Measurements from ENCODE around the gene RCC2.
"Not testable (repeated sequence)": the region's sequence is repeated elsewhere in the genome, so short reads cannot be mapped to it uniquely, and the experiment has no call there.

The RCC2 gene
- 154 to 169 reads per million in 2 donors for total RNA-seq

DNA sequence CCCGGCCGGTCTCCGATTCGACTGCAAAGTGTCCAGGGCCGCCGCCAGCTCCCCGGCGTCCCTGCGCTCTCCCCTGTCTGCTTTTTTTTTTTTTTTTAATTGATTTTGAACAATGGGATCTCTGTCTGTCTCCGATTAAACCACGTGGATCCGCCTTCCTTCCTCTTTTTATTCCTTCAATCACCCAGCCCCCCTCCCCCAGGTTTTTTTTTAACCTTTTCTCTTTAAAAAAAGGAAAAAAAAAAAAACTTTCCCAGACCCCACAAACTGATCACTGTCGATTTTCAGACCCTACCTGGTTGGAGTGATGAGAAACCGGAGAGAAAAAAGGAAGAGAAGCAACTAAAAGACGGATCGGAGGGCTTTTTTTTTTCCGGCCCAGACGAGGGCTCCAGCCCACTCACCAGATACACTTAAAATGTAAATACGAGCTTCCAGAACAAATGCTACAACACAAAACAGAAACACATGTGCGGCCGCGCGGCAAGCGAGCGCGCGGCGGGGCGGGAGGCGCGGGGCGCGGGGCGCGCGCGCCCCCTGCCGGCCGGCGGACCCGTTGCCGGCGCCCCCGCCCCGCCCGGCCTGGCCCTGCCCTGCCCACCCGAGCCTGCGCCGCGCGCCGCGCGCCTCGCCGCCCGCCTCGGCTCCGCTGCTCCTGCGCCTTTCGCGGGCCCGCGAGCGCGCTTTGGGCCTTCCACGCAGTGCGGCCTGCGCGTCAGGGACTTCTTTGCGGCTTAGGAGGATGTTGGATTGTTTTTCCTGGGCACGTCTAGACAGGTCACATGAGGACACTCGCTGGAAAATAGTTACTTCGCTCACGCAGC, at the start of gene RCC2:
TSS of gene RCC2 (minus strand) at position 428 of the 824 bp plus-strand sequence. CDS start 1,163 bp downstream, outside the sequence.
- DNase-seq = peak; percentile 64

DNA sequence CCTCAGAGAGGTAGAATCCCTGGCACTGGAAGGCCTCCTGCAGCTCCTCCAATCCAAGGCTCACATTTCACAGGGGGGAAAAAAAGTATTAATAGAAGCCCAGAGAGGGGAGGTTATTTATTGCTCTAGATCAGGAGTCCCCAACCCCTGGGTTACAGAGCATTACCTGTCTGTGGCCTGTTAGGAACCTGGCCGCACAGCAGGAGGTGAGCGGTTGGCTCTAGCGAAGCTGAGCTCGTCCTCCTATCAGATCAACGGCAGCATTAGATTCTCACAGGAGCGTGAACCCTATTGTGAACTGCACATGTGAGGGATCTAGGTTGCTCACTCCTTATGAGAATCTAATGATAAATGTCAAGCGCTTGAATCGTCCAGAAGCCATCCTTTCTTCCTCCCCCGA, 46.8 kb upstream of the RCC2 start:
- no peak for DNase-seq

DNA sequence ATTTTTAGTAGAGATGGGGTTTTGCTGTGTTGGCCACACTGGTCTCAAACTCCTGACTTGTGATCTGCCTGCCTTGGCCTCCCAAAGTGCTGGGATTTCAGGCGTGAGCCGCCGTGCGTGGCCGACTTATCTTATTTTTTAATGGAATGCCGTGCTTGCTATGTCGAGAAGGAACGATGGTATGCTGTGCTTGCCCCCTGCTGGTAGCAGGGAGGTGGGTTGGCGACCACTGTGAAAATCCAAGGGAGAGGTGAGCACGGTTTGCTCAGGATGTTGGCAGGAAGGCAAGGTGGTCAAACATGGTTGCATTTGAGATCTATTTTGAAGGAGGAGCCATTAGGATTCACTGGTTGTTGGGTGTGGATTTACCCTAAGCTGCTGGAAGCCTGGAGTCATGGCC, 45.8 kb upstream of the RCC2 start:
- DNase-seq = no peak

DNA sequence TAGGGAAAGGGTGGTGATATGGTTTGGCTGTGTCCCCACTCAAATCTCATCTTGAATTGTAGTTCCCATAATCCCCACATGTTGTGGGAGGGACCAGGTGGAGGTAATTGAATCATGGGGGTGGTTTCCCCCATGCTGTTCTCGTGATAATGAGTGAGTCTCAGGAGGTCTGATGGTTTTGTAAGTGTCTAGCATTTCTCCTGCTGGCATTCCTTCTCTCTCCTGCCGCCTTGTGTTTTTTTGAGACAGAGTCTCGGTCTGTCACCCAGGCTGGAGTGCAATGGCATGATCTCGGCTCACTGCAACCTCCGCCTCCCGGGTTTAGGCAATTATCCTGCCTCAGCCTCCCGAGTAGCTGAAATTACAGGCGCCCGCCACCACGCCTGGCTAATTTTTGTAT, 42.5 kb upstream of the RCC2 start:
- not testable (repeated sequence) for DNase-seq

DNA sequence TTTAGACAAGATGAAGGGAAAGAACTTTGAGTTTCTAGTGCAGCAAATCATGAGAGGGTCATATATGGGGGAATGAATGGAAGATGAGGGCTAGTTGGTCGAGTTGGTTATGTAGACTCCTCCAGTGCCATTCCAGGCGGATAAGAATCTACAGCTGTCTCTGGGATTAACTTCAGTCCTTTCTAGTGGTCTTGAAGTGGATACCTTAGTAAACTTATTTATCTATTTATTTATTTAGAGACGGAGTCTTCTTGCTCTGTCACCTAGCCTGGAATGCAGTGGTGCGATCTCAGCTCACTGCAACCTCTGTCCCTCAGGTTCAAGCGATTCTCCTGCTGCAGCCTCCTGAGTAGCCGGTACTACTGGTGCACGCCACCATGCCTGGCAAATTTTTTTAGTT, 41.4 kb upstream of the RCC2 start:
- DNase-seq = no peak

DNA sequence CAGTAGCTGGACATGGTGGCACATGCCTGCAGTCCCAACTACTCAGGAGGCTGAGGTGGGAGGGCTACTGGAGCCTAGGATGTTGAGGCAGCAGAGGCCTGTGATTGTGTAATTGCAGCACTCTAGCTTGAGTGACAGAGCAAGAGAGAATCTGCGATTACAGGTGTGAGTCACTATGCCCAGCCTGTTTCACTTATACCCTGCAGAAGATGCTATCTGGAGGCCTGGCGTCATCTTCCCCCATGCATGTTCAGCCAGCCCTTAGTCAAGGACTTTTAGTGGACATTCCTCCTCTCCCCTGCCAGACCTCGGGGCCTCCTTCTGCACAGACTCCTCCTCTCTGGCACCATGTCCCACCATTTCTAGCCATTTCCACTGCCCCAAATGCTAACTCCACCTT, 36.3 kb upstream of the RCC2 start:
- DNase-seq = no peak

DNA sequence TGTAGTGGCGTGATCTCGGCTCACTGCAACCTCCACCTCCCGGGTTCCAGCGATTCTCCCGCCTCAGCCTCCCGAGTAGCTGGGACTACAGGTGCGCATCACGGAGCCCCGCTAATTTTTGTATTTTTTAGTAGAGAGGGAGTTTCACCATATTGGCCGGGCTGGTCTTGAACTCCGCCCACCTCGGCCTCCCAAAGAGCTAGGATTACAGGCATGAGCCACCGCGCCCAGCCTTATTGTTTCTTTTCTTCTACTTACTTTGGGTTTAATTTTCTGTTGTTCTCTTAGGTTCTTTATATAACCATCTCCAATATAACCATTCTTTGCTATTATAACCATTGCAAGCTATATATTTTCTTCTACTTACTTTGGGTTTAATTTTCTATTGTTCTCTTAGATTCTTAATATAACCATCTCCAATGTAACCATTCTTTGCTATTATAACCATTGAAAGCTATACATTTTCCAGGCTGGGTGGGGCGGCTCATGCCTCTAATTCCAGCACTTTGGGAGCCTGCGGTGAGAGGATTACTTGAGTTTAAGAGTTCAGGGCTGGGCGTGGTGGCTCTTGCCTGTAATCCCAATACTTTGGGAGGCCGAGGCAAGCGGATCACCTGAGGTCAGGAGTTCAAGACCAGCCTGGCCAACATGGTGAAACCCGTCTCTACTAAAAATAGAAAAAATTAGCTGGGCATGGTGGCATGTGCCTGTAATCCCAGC, 35.5 kb upstream of the RCC2 start:
- not testable (repeated sequence) for DNase-seq

DNA sequence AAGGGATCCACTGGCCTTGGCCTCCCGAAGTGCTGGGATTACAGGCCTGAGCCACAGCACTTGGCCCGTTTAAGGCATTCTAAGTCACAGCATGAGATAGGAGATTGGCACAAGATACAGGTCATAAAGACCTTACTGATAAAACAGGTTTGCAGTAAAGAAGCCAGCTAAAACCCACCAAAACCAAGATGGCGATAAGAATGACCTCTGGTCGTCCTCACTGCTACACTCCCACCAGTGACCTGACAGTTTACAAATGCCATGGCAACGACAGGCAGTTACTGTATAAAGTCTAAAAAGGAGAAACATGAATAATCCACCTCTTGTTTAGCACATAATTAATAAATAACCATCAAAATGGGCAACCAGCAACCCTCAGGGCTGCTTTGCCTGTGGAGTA, 33.3 kb upstream of the RCC2 start:
- no peak for DNase-seq

DNA sequence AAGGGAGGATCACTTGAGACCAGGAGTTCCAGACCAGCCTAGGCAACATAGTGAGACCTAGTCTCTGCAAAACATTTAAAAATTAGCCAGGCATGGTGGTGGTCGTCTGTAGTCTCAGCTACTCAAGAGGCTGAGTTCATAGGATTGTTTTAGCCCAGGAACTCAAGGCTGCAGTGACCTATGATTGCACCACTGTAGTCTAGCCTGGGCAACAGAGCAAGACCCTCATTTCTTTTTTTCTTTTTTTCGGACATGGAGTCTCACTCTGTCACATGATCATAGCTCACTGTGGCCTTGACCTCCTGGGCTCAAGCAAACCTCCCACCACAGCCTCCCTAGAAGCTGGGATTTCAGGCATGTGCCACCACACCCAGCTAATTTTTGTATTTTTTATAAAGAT, 31.9 kb upstream of the RCC2 start:
- DNase-seq = no peak

DNA sequence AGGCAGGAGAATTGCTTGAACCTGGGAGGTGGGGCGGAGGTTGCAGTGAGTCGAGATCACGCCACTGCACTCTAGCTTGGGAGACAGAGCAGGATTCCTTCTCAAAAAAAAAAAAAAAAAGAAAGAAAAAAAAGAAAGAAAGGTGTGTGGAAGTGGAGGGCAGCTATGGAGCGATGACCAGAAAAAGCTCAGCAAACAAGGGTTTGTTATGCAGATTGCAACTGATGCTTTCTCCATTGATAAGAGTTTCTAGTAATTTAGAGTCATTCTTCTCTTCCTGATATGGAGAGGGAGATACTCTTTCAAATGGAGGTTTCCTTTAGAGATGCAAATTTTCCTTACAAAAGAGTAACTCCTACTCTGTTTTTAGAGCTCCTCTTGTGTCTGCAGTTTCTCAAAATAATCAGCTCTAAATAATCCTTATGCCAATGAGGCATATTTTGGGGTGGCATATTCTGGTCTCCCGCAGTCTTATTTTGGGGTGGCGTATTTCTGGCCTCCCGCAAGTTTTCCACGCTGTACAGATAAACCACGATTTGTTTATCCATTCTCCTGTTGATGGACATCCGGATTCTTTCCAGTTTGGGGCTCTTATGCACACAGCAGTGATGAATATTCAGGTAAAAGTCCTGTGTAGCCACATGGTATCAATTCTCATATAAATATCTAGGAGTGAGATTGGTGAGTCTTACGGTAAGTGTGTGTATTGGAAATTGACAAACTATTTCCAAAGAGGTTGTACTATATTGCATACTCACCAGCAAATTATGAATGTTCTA, 30.7 kb upstream of the RCC2 start:
- DNase-seq = no peak

DNA sequence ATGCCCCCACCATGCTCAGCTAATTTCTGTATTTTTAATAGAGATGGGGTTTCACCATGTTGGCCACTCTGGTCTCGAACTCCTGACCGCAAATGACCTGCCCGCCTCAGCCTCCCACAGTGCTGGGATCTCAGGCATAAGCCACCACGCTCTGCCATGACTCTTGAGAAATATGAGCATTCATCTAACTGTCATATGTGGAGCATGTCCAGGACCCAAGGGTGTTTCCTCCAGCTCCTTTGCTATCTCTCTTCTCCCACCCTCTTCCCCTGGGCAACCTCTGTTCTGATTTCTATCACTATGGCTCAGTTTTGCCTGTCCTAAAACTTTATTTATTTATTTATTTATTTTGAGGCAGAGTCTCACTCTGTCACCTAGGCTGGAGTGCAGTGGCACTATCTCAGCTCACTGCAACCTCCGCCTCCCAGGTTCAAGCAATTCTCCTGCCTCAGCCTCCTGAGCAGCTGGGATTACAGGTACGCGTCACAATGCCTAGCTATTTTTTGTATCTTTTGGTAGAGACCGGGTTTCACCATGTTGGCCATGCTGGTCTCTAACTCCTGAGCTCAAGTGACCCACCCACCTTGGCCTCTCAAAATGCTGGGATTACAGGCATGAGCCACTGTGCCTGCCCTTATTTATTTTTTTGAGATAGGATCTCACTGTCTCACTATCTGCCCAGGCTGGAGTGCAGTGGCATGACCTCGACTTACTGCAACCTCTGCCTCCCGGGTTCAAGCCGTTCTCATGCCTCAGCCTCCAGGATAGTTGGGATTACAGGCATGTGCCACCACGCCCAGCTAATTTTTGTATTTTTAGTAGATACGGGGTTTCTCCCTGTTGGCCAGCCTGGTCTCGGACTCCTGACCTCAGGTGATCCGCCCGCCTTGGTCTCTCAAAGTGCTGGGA, 29.1 kb upstream of the RCC2 start:
- not testable (repeated sequence) for DNase-seq

DNA sequence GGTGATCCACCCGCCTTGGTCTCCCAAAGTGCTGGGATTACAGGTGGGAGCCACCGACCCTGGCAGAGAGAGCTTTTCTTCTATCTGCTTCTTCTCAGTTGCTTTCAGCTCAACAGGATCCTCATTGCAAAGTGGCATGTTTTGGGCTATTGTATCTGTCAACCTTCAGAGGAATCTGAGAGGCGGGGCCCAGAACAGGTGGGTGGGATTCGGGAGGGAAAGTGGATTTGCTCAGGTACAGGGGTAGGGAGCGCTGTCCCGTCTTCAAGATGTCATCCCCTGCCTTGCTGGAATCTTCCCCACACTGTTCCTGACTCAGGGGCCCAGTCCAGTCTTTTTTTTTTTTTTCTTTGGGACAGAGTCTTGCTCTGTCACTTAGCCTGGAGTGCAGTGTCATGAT, 26.9 kb upstream of the RCC2 start:
- no peak for DNase-seq

DNA sequence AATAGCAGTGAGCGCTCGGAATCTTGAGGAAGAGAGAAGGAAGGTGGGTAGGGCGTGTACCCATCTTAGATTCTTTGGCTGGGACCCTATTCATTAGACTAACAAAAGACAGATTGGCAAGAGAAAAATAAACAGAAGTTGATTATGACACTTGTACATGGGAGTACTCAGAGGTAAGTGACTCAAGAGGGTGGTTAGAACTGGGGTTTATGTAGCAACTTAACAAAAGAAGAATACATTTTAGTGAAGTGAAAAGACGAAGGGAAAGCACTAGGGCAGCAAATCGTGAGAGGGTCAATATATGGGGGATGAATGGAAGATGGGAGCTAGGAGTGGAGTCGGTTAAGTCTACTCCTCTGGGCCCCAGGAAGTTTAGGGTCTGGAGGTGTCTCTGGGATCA, 25.8 kb upstream of the RCC2 start:
- DNase-seq = no peak

DNA sequence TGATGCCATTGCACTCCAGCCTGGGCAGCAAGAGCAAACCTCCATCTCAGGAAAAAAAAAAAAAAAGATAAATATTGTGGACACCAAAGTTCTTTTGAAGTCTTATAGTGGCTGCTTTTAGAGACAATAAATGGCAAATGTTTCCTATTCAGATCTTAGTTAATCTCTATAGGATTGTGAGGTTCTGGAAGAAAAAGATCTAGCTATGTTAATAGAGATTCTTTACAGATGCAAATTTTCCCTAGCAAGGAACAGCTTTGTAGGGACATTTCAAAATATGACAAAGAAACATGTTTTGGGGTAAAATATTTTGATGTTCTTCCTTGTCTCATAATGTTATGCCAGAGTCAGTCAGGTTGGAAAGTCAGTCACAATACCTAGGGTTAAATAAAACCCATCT, 24.5 kb upstream of the RCC2 start:
- DNase-seq = no peak

DNA sequence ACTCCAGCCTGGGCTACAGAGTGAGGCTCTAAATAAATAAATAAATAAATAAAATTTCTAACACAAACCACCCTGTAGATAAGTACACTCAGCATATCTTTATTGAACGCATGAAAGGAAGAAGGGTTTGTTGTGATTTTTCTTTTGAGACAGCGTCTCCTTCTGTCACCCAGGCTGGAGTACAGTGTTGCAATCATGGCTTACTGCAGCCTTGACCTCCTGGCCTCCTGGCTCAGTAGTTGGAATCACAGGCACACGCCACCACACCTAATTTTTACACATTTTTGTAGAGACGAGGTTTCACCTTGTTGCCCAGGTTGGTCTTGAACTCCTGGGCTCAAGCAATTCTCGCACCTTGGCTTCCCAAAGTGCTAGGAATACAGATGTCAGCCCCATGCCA, 23.2 kb upstream of the RCC2 start:
- DNase-seq = no peak

DNA sequence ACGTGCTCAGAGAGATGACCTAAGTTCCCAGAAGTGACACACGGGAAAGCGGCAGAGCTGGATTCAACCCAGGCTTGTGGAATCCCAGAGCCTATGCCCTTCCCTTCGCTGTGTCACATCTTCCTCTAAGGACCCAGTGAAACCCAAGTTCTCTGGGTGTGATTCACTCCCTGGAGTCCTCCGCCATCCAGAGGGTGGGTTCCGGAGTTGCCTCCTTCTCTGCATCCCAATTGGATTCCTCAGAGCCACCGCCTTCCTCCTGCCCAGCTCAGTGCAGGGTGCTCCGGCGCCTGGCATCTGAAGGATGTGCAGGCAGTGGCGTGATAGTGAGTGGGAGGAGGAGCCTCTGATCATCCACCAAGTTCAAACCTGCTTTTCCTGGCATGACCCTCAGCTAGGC, 20.7 kb upstream of the RCC2 start:
- no peak for DNase-seq

DNA sequence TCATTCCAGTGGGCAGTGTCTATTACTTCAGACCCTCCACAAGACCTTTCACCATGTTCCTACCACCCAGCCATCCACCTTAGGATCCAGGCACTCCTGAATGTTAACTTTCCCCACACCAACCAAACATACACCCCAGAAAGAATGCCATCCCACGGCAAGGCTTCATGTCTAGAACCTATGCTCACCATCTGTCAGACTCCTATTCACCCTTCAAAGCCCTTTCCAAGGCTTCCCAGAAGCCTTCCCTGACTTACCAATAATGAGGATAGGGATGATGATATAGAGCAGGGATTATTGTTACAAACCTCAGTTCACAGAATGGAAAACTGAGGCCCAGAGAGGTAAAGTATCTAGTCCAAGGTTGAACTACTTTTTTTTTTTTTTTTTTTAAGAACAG, 19.3 kb upstream of the RCC2 start:
- DNase-seq = no peak

DNA sequence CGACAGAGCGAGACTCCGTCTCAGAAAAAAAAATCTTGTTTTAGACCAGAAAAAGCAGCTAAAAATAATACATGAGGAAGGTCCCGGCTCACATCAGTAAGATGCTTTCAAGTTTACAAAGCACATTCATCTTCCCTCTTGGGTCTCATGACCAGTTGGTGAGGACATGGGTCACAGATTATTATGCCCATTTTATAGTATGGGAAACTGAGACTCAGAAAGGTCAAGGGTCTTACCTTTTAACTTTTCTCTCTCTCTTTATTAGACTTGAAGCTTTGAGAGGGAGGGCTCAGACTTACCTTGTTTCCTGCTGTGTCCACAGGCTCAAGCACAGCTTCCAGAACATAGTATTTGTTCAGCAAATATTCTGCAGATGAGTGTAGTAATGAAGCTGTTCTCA, 13.2 kb upstream of the RCC2 start:
- DNase-seq = no peak

DNA sequence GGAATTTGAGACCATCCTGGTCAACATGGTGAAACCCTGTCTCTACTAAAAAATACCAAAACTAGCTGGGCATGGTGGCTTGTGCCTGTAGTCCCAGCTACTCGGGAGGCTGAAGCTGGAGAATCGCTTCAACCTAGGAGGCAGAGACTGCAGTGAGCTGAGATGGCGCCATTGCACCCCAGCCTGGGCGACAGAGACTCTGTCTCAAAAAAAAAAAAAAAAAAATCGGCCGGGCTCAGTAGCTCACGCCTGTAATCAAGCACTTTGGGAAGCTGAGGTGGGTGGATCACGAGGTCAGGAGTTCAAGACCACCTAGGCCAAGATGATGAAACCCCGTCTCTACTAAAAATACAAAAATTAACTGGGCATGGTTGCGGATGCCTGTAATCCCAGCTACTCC, 12.7 kb upstream of the RCC2 start:
- not testable (repeated sequence) for DNase-seq

DNA sequence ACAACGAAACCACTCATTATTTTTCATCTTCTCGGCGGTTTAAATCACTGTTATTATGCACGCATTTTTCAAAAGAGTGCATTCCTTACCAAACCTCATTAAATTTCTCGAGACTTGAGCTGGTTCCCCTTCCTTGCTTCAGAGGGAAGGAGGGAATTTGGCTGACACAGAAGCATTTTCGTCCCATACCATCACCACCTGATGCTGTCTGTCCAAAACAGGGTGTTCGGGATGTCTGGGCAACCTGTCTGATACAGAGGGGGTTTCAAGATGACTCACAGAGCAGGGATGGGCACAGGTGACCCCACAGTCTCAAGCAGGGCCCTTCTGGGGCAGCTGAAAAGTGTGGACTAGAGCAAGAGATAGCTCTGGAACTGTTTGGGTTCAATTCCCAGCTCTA, 12.3 kb upstream of the RCC2 start:
- DNase-seq = no peak

DNA sequence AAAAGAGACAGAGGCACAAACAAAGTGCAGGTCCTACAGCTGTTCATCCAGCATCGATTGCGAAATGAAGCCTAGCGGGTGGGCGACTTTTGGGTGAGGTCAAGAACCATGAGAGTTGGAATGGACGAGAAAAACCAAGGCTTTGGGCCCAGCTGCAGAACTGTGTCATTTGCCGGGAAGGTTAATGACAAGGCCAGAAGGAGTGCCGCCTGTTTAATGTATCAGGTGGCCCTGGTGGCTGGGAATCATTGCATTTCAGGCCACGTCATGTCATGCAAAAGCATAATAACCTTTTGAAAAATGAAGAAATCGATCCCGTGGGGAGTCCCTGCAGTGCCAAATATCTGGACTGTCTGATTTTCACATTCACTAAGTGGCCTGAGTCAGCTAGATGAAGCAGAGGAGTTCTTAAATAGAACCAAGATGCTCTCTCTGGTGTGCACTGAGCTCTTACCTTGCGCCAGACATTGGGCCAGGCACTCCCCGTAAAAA, 8.1 kb upstream of the RCC2 start:
- DNase-seq = no peak

DNA sequence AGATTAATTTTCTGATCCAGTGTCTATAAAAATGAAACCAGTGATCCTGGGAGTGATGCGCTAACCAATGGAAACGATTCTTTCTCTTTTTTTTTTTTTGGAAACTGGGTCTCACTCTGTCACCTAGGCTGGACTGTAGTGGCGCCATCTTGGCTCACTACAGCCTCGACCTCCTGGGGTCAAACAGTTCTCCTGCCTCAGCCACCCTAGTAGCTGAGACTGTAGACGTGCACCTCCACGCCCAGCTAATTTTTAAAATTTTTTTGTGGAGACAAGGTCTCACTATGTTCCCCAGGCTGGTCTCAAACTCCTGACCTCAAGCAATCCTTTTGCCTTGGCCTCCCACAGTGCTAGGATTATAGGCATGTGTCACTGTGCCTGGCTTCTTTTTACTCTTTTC, 3.4 kb upstream of the RCC2 start:
- DNase-seq = no peak
